Stomach (tissue), 9 donors: ENCODE results near the gene OLFM1. TPM values are rescaled to one million over a fixed set of nuclear protein-coding genes. Genes with fewer than 3 reads are reported as not detected.

Experiments used
- DNase-seq, 2 donors: peaks; one replicate each; pipeline versions ENCODE4 v3.0.0 to v3.0.0-alpha.2; 2013 to 2019
- H3K27ac ChIP-seq, 5 donors: fragments of 200-600 bp in 4 of 5; sonication (generic) in 4 of 5; one replicate each; pipeline ENCODE4 v1.5.1; 2013 to 2019; ENCODE audit warnings: mild to moderate bottlenecking in 1 of 5, moderate library complexity in 1 of 5
- H3K27me3 ChIP-seq, 3 donors: fragments of 200-600 bp; sonication (generic); one replicate each; pipeline ENCODE4 v1.5.1; 2017 to 2019; ENCODE audit warnings: mixed run types in 1 of 3
- H3K36me3 ChIP-seq, 4 donors: fragments of 200-600 bp; sonication (generic); 1 replicate in 3 of 4; 2 replicates in 1 of 4; pipeline ENCODE4 v1.5.1; 2016 to 2019
- H3K4me1 ChIP-seq, 4 donors: fragments of 200-600 bp; sonication (generic); one replicate each; pipeline ENCODE4 v1.5.1; 2016 to 2019
- H3K4me3 ChIP-seq, 4 donors: fragments of 200-600 bp; sonication (generic) in 3 of 4; one replicate each; pipeline ENCODE4 v1.5.1; 2016 to 2019; ENCODE audit warnings: mild to moderate bottlenecking in 1 of 4
- H3K9me3 ChIP-seq, 4 donors: fragments of 200-600 bp; sonication (generic); one replicate each; pipeline ENCODE4 v1.5.1; 2016 to 2019
- EP300 ChIP-seq: sonication (generic); formaldehyde crosslinking; IDR thresholded peaks from one replicate; pipeline ENCODE4 v1.6.1; 2017; ENCODE audit warnings: antibody characterized with exemption
- POLR2A ChIP-seq, 4 donors: fragments of 450-650 bp; IDR thresholded peaks; one replicate each; pipeline ENCODE4 v1.6.1; 2016; ENCODE audit warnings: antibody characterized with exemption in 4 of 4, control low read depth in 2 of 4, mild to moderate bottlenecking in 1 of 4, moderate library complexity in 1 of 4
- POLR2AphosphoS5 ChIP-seq, 3 donors: sonication (generic); formaldehyde crosslinking; IDR thresholded peaks; one replicate each; pipeline ENCODE4 v1.6.1; 2016; ENCODE audit warnings: antibody characterized with exemption in 3 of 3
- whole genome bisulfite sequencing, 5 donors: extraction: QIAGEN DNeasy Blood & Tissue Kit in 3 of 5; methylation state at CpG; one replicate each; pipeline versions ENCODE4 v1.1.5 to v1.1.7; 2013 to 2018; 5-methylcytosine and 5-hydroxymethylcytosine counted together
- intact Hi-C: fragments of 100-400 bp; cut with DNase I; formaldehyde crosslinking; loops from one replicate; pipeline ENCODE4 v1.15.1; 2023; ENCODE audit warnings: low total_unique reads
- polyA plus RNA-seq, 3 donors: library from polyadenylated mRNA; stranded (reverse); fragments of 200-250 nt; gene quantifications; one replicate each; pipeline ENCODE4 v1.2.3, GENCODE V29; 2013
- total RNA-seq, 5 donors: library from RNA; depleted of rRNA; stranded (reverse); fragments of >200 nt; gene quantifications; one replicate each; pipeline versions ENCODE4 v1.1.0 to v1.2.3, GENCODE V29; 2014 to 2016
- TF ChIP-seq, protein P1 (sequence below), 7 experiments: fragments of 450-650 bp in 4 of 7; fragments of 200-600 bp in 3 of 7; sonication (generic) in 3 of 7; IDR thresholded peaks; one replicate each; pipeline ENCODE4 v1.5.1; 2016 to 2019; ENCODE audit warnings: antibody characterized with exemption in 7 of 7, control low read depth in 2 of 7, mild to moderate bottlenecking in 1 of 7
- donor health status: healthy with polysubstance abuse.
- donor health status: Bipolar disorder and iron deficiency.
- donor health status: healthy.

OLFM1 gene
- total and polyA plus RNA-seq, 8 donors, result 0.29 to 58.3 (median 10.5) TPM; not detected in 1

DNA sequence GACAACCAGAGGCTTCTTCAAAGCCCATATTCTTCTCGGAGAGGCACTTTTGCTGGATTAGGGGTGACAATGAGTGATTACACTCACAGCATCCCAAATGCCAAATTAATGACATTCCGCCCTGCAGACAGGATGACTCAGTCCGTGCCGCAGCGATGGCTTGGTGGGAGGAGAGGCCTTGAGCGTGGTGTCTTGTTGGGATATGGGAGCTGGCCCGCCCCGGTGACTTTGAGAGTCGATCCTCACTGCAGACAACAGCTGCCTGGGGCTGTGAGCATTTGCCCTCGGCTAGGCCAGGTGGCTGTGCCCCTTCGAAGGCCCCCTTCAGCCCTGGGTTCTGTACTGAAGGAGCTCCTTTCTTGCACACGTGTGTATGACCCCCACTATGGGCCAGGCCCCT is 29.8 kb downstream of the OLFM1 start:
- intact Hi-C loops, result no loop called here
- 63 to 79% (median 75%) methylated on average over 7 to 12 of the region's 12 CpGs for WGBS, 5 donors

DNA sequence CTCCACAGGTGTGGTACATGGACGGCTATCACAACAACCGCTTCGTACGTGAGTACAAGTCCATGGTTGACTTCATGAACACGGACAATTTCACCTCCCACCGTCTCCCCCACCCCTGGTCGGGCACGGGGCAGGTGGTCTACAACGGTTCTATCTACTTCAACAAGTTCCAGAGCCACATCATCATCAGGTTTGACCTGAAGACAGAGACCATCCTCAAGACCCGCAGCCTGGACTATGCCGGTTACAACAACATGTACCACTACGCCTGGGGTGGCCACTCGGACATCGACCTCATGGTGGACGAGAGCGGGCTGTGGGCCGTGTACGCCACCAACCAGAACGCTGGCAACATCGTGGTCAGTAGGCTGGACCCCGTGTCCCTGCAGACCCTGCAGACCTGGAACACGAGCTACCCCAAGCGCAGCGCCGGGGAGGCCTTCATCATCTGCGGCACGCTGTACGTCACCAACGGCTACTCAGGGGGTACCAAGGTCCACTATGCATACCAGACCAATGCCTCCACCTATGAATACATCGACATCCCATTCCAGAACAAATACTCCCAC is 32.1 kb downstream of the OLFM1 start:
- no peaks in the 10 kb centered on the region for H3K4me1 ChIP-seq
- H3K36me3 ChIP-seq, result peaks cover 0 to 17% (median 3%) of the 10 kb centered on the region in 4 donors
- H3K9me3 ChIP-seq, result peaks cover 0 to 6% (median 0%) of the 10 kb centered on the region in 4 donors
- H3K27me3 ChIP-seq, result peaks cover 0 to 6% (median 0%) of the 10 kb centered on the region in 3 donors
- TF ChIP-seq POLR2AphosphoS5 (IDR thresholded peaks at IDR 0.05), result no peak
- intact Hi-C loops, result no loop called here
- DNase-seq, result no peak
- 93 to 98% (median 96%) methylated on average over 17 to 30 of the region's 30 CpGs for WGBS, 5 donors
- H3K4me3 ChIP-seq, result no peak overlapping the region
- H3K27ac ChIP-seq, result no peak overlapping the region

More for the DNA sequence above, 29.8 kb downstream of the OLFM1 start:
- Histone ChIP-seq H3K36me3 (peaks cover 0 to 17% (median 3%) of the 10 kb centered on the region in 4 donors), H3K27me3 (peaks cover 0 to 14% (median 0%) of the 10 kb centered on the region in 3 donors), H3K27ac (no peak overlapping the region), H3K4me1 (no peaks in the 10 kb centered on the region), H3K9me3 (peaks cover 0 to 6% (median 0%) of the 10 kb centered on the region in 4 donors), H3K4me3 (no peak overlapping the region)
- no peak for DNase-seq
- TF ChIP-seq POLR2A (IDR thresholded peaks at IDR 0.05), result no peak
- no peak for TF ChIP-seq EP300
- TF ChIP-seq POLR2AphosphoS5 (IDR thresholded peaks at IDR 0.05), result no peak
- TF ChIP-seq, protein P1, sequence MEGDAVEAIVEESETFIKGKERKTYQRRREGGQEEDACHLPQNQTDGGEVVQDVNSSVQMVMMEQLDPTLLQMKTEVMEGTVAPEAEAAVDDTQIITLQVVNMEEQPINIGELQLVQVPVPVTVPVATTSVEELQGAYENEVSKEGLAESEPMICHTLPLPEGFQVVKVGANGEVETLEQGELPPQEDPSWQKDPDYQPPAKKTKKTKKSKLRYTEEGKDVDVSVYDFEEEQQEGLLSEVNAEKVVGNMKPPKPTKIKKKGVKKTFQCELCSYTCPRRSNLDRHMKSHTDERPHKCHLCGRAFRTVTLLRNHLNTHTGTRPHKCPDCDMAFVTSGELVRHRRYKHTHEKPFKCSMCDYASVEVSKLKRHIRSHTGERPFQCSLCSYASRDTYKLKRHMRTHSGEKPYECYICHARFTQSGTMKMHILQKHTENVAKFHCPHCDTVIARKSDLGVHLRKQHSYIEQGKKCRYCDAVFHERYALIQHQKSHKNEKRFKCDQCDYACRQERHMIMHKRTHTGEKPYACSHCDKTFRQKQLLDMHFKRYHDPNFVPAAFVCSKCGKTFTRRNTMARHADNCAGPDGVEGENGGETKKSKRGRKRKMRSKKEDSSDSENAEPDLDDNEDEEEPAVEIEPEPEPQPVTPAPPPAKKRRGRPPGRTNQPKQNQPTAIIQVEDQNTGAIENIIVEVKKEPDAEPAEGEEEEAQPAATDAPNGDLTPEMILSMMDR (IDR thresholded peaks at IDR 0.05), result no peak

DNA sequence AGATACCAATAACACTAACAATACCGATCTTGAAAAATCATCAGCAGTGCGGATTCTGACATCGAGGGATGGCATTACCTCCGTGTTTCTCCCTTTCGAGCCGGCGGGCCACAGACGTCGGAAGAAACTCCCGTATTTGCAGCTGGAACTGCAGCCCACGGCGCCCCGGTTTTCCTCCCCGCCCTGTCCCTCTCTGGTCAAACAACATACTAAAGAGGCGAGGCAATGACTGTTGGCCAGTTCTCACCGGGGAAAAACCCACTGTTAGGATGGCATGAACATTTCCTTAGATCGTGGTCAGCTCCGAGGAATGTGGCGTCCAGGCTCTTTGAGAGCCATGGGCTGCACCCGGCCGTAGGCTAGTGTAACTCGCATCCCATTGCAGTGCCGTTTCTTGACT is 32.8 kb downstream of the OLFM1 start:
- Histone ChIP-seq H3K4me3 (no peak overlapping the region), H3K27ac (no peak overlapping the region), H3K4me1 (no peaks in the 10 kb centered on the region), H3K9me3 (peaks cover 0 to 6% (median 0%) of the 10 kb centered on the region in 4 donors), H3K27me3 (peaks cover 0 to 6% (median 0%) of the 10 kb centered on the region in 3 donors), H3K36me3 (peaks cover 0 to 17% (median 3%) of the 10 kb centered on the region in 4 donors)
- intact Hi-C loops, result no loop called here
- no peak for DNase-seq
- WGBS, 5 donors, result 91 to 95% (median 95%) methylated on average over 23 of the region's 23 CpGs
- TF ChIP-seq POLR2AphosphoS5 (IDR thresholded peaks at IDR 0.05) (no peak), EP300 (no peak), POLR2A (IDR thresholded peaks at IDR 0.05) (no peak)
- TF ChIP-seq, protein P1 (IDR thresholded peaks at IDR 0.05), result no peak

DNA sequence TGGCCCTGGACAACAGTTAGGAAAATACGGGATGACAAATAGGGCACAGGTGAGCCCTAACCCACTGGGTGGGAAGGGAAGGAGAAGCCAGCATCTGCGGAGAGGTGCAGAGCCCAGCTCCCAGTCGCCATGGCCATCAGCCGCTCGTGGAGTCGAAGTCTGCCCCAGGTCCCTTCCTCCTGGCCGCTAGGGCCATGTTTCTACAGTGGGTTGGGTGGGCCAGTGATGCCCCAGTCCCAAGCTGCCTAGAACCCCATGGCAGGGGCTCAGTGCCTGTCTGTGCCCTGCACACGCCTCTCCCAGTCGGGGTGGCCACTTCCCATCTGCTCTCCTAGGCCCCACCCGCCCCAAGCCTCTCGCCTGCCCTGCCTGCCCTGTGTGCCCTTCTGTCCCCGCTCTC is 34.8 kb downstream of the OLFM1 start:
- H3K27me3 ChIP-seq, result peaks cover 0 to 12% (median 0%) of the 10 kb centered on the region in 3 donors
- 72 to 95% (median 83%) methylated on average over 9 to 12 of the region's 12 CpGs for WGBS, 5 donors
- no peak for DNase-seq

DNA sequence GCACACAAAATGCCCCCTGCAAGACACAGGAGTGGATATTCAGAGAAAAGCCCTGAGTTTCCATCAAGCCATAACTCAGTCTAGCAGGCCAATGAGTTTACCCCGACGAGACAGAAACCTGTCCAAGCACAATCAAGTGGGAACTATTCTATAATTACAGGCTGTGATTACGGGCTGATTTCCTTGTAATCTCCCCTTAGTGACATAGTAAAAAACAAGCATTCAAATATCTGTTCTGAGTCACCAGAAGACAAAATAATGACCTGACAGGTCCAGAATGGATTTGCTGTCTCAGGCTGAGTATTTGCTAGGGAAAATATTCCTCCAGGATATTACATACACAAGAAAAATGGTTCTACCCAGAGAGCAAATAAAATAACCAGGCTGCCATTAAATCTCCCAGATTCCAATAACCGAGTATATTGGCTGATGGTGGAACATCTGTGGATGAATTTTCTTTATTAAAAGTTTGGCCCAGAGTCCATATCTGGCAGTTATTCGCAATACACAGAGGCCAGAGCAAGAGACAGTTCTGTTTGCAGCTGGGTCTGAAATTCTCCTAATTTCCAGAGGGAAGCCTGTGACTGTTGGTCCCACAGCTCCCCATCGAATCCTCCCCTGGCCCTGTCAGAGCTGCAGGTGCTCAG is 35.8 kb downstream of the OLFM1 start:
- H3K27me3 ChIP-seq, result peaks cover 0 to 12% (median 0%) of the 10 kb centered on the region in 3 donors
- intact Hi-C loops, result no loop called here

More for the DNA sequence above, 34.8 kb downstream of the OLFM1 start:
- Histone ChIP-seq H3K4me3 (no peak overlapping the region), H3K9me3 (peaks cover 0 to 6% (median 0%) of the 10 kb centered on the region in 4 donors), H3K4me1 (no peaks in the 10 kb centered on the region), H3K36me3 (peaks cover 0 to 17% (median 3%) of the 10 kb centered on the region in 4 donors), H3K27ac (no peak overlapping the region)
- TF ChIP-seq POLR2A (IDR thresholded peaks at IDR 0.05), result no peak
- TF ChIP-seq POLR2AphosphoS5 (IDR thresholded peaks at IDR 0.05), result no peak
- intact Hi-C loops, result no loop called here

More for the DNA sequence above, 35.8 kb downstream of the OLFM1 start:
- H3K4me1 ChIP-seq, result no peaks in the 10 kb centered on the region
- DNase-seq, result no peak
- no peak overlapping the region for H3K27ac ChIP-seq
- H3K9me3 ChIP-seq, result peaks cover 0 to 6% (median 0%) of the 10 kb centered on the region in 4 donors
- TF ChIP-seq EP300 (no peak), POLR2A (IDR thresholded peaks at IDR 0.05) (no peak), POLR2AphosphoS5 (IDR thresholded peaks at IDR 0.05) (no peak)
- TF ChIP-seq, protein P1 (IDR thresholded peaks at IDR 0.05), result no peak
- H3K4me3 ChIP-seq, result no peak overlapping the region
- 69 to 80% (median 75%) methylated on average over 6 of the region's 6 CpGs for WGBS, 5 donors
- H3K36me3 ChIP-seq, result peaks cover 0 to 17% (median 3%) of the 10 kb centered on the region in 4 donors
